COLO668 (cell line): ENCODE data around the gene DPF1.

Experiments used
- DNase-seq: peaks from one replicate; lab custom pipeline; 2025; ENCODE audit not compliant: unreplicated experiment; lab: John Stamatoyannopoulos, UW

The DPF1 gene

GRCh38 chr19:38170334-38170733 lies 53.7 kb downstream of the DPF1 start:
- DNase-seq: no peak

GRCh38 chr19:38168637-38169036 lies 55.4 kb downstream of the DPF1 start:
- DNase-seq: no peak

- no peak for DNase-seq
These were observed 58.7 kb downstream of the DPF1 start for GRCh38 chr19:38165335-38165734.

GRCh38 chr19:38164526-38164925 lies 59.5 kb downstream of the DPF1 start:
- DNase-seq: no peak

GRCh38 chr19:38163419-38164290 lies 60.4 kb downstream of the DPF1 start:
- DNase-seq: no peak

GRCh38 chr19:38162632-38163031 lies 61.4 kb downstream of the DPF1 start:
- DNase-seq: no peak

- no peak for DNase-seq
These were observed 61.9 kb downstream of the DPF1 start for GRCh38 chr19:38162094-38162493.
